Ishikawa (cell line): ENCODE data around the gene FEZF2.

ENCODE experiments used
- CEBPB ChIP-seq: IDR thresholded peaks from 2 replicates; pipeline ENCODE4 v1.6.1; 2012
- CREB1 ChIP-seq: IDR thresholded peaks from 2 replicates; pipeline ENCODE4 v1.6.1; 2012; ENCODE audit warnings: low read depth
- EGR1 ChIP-seq: IDR thresholded peaks from 2 replicates; pipeline ENCODE4 v1.6.1; 2012
- EP300 ChIP-seq: IDR thresholded peaks from 2 replicates; pipeline ENCODE4 v1.6.1; 2012; ENCODE audit warnings: borderline replicate concordance
- FOXM1 ChIP-seq: IDR thresholded peaks from 2 replicates; pipeline ENCODE4 v1.6.1; 2012; ENCODE audit warnings: low read depth, borderline replicate concordance
- NFIC ChIP-seq: IDR thresholded peaks from 2 replicates; pipeline ENCODE4 v1.6.1; 2012
- RAD21 ChIP-seq: IDR thresholded peaks from 2 replicates; pipeline ENCODE4 v1.6.1; 2012; ENCODE audit warnings: low read depth
- TAF1 ChIP-seq: IDR thresholded peaks from 2 replicates; pipeline ENCODE4 v1.6.1; 2012; ENCODE audit warnings: low read depth, mild to moderate bottlenecking
- TCF12 ChIP-seq: IDR thresholded peaks from 2 replicates; pipeline ENCODE4 v1.6.1; 2012; ENCODE audit warnings: low read depth
- TEAD4 ChIP-seq: IDR thresholded peaks from 2 replicates; pipeline ENCODE4 v1.6.1; 2012
- YY1 ChIP-seq: IDR thresholded peaks from 2 replicates; pipeline ENCODE4 v1.6.1; 2012; ENCODE audit warnings: low read depth
- ZBTB7A ChIP-seq: IDR thresholded peaks from 2 replicates; pipeline ENCODE4 v1.6.1; 2012; ENCODE audit warnings: low read depth
- TF ChIP-seq, protein P1 (sequence below): IDR thresholded peaks from 2 replicates; pipeline ENCODE4 v1.6.1; 2012
- TF ChIP-seq, protein P2 (sequence below): IDR thresholded peaks from 2 replicates; pipeline ENCODE4 v1.6.1; 2012
- TF ChIP-seq, protein P3 (sequence below): IDR thresholded peaks from 2 replicates; pipeline ENCODE4 v1.6.1; 2012; ENCODE audit warnings: low read depth, mild to moderate bottlenecking

The FEZF2 gene

DNA sequence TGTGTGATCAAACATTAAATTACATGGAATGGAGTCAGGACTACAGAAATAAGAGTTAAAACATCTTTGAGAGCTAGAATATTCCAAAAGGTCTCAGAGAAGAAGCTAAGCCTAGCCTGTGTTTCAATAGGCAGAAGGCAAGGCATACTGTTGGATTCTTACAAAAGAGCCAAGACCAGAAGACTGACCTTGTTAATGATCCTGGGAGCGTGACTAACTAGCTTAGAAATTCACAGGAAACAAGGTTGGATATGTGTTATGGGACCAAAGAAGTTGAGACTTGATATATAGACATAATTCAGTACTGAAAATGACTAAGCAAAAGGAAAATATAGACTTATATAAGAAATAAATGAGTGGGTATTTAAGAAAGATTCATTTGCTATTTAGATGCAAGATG is 50.1 kb downstream of the FEZF2 start:
- TF ChIP-seq TAF1 (no peak), FOXM1 (no peak), ZBTB7A (no peak), TEAD4 (no peak), CREB1 (no peak), CEBPB (no peak), RAD21 (no peak), EGR1 (no peak), EP300 (no peak), TCF12 (no peak), YY1 (no peak), NFIC (no peak)
- TF ChIP-seq, protein P1, sequence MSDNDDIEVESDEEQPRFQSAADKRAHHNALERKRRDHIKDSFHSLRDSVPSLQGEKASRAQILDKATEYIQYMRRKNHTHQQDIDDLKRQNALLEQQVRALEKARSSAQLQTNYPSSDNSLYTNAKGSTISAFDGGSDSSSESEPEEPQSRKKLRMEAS: no peak
- TF ChIP-seq, protein P2, sequence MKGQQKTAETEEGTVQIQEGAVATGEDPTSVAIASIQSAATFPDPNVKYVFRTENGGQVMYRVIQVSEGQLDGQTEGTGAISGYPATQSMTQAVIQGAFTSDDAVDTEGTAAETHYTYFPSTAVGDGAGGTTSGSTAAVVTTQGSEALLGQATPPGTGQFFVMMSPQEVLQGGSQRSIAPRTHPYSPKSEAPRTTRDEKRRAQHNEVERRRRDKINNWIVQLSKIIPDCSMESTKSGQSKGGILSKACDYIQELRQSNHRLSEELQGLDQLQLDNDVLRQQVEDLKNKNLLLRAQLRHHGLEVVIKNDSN: no peak
- TF ChIP-seq, protein P3, sequence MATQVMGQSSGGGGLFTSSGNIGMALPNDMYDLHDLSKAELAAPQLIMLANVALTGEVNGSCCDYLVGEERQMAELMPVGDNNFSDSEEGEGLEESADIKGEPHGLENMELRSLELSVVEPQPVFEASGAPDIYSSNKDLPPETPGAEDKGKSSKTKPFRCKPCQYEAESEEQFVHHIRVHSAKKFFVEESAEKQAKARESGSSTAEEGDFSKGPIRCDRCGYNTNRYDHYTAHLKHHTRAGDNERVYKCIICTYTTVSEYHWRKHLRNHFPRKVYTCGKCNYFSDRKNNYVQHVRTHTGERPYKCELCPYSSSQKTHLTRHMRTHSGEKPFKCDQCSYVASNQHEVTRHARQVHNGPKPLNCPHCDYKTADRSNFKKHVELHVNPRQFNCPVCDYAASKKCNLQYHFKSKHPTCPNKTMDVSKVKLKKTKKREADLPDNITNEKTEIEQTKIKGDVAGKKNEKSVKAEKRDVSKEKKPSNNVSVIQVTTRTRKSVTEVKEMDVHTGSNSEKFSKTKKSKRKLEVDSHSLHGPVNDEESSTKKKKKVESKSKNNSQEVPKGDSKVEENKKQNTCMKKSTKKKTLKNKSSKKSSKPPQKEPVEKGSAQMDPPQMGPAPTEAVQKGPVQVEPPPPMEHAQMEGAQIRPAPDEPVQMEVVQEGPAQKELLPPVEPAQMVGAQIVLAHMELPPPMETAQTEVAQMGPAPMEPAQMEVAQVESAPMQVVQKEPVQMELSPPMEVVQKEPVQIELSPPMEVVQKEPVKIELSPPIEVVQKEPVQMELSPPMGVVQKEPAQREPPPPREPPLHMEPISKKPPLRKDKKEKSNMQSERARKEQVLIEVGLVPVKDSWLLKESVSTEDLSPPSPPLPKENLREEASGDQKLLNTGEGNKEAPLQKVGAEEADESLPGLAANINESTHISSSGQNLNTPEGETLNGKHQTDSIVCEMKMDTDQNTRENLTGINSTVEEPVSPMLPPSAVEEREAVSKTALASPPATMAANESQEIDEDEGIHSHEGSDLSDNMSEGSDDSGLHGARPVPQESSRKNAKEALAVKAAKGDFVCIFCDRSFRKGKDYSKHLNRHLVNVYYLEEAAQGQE: no peak
